Ishikawa (cell line): ENCODE data around the gene RPL31.

Experiments
- CEBPB ChIP-seq: IDR thresholded peaks from 2 replicates; pipeline ENCODE4 v1.6.1; 2012
- CREB1 ChIP-seq: IDR thresholded peaks from 2 replicates; pipeline ENCODE4 v1.6.1; 2012; ENCODE audit warnings: low read depth
- EP300 ChIP-seq: IDR thresholded peaks from 2 replicates; pipeline ENCODE4 v1.6.1; 2012; ENCODE audit warnings: borderline replicate concordance
- FOXM1 ChIP-seq: IDR thresholded peaks from 2 replicates; pipeline ENCODE4 v1.6.1; 2012; ENCODE audit warnings: low read depth, borderline replicate concordance
- NFIC ChIP-seq: IDR thresholded peaks from 2 replicates; pipeline ENCODE4 v1.6.1; 2012
- RAD21 ChIP-seq: IDR thresholded peaks from 2 replicates; pipeline ENCODE4 v1.6.1; 2012; ENCODE audit warnings: low read depth
- TAF1 ChIP-seq: IDR thresholded peaks from 2 replicates; pipeline ENCODE4 v1.6.1; 2012; ENCODE audit warnings: low read depth, mild to moderate bottlenecking
- TEAD4 ChIP-seq: IDR thresholded peaks from 2 replicates; pipeline ENCODE4 v1.6.1; 2012
- YY1 ChIP-seq: IDR thresholded peaks from 2 replicates; pipeline ENCODE4 v1.6.1; 2012; ENCODE audit warnings: low read depth
- ZBTB7A ChIP-seq: IDR thresholded peaks from 2 replicates; pipeline ENCODE4 v1.6.1; 2012; ENCODE audit warnings: low read depth
- TF ChIP-seq, protein P1 (sequence below): IDR thresholded peaks from 2 replicates; pipeline ENCODE4 v1.6.1; 2012
- TF ChIP-seq, protein P2 (sequence below): IDR thresholded peaks from 2 replicates; pipeline ENCODE4 v1.6.1; 2012; ENCODE audit warnings: low read depth, mild to moderate bottlenecking
- TF ChIP-seq, protein P3 (sequence below): IDR thresholded peaks from 2 replicates; pipeline ENCODE4 v1.6.1; 2012

DNA sequence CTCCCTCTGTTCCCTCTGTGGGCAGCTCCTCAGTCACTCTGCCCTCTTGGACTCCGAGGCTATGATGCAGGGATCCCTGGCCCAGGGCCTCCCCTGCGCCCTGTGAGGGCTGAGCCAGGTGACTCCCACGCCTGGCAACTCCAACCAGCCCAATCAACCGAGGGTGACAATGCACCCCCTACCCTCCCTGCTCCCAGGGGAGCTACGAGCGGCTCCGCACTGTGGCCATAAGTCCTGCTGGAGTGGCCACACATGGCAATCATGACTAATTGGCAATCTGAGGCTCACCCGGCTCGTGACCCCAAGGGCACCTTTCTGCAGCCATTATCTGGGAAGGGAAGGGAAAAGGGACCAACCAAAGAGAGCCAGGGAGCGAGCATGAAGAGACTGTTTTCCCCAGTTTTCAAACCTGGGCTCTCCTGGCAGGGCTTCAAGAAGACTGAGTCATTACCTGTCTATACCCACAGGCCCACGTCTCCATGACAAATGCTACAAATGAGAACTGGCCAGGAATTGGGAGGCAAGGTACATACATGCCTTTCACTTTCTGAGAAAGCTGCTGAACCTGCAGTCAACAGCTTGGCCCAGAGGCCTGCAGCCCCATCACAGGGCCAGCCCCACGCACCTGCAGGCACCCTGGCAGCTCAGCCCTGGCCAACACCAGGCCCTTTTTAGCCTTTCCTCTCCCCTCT lies 45.1 kb downstream of the RPL31 start:
- TF ChIP-seq, protein P1, sequence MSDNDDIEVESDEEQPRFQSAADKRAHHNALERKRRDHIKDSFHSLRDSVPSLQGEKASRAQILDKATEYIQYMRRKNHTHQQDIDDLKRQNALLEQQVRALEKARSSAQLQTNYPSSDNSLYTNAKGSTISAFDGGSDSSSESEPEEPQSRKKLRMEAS, result 0 out of 2 replicates have a peak, but pooled peaks have one; percentile 21
- TF ChIP-seq FOXM1 (no peak), EP300 (no peak), YY1 (no peak), ZBTB7A (no peak), CREB1 (no peak), RAD21 (no peak), NFIC (peak; percentile 59), TAF1 (no peak), CEBPB (no peak), TEAD4 (no peak)
- TF ChIP-seq, protein P2, sequence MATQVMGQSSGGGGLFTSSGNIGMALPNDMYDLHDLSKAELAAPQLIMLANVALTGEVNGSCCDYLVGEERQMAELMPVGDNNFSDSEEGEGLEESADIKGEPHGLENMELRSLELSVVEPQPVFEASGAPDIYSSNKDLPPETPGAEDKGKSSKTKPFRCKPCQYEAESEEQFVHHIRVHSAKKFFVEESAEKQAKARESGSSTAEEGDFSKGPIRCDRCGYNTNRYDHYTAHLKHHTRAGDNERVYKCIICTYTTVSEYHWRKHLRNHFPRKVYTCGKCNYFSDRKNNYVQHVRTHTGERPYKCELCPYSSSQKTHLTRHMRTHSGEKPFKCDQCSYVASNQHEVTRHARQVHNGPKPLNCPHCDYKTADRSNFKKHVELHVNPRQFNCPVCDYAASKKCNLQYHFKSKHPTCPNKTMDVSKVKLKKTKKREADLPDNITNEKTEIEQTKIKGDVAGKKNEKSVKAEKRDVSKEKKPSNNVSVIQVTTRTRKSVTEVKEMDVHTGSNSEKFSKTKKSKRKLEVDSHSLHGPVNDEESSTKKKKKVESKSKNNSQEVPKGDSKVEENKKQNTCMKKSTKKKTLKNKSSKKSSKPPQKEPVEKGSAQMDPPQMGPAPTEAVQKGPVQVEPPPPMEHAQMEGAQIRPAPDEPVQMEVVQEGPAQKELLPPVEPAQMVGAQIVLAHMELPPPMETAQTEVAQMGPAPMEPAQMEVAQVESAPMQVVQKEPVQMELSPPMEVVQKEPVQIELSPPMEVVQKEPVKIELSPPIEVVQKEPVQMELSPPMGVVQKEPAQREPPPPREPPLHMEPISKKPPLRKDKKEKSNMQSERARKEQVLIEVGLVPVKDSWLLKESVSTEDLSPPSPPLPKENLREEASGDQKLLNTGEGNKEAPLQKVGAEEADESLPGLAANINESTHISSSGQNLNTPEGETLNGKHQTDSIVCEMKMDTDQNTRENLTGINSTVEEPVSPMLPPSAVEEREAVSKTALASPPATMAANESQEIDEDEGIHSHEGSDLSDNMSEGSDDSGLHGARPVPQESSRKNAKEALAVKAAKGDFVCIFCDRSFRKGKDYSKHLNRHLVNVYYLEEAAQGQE, result no peak
- TF ChIP-seq, protein P3, sequence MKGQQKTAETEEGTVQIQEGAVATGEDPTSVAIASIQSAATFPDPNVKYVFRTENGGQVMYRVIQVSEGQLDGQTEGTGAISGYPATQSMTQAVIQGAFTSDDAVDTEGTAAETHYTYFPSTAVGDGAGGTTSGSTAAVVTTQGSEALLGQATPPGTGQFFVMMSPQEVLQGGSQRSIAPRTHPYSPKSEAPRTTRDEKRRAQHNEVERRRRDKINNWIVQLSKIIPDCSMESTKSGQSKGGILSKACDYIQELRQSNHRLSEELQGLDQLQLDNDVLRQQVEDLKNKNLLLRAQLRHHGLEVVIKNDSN, result no peak
